ENCODE measurements around the gene ERC2. TPM values are rescaled to one million over a fixed set of nuclear protein-coding genes. Genes with fewer than 3 reads are reported as not detected.

ERC2 gene
- total RNA-seq, 1 donor from 2014 or later = 0.32 TPM

- no peak for DNase-seq (ENCODE audit: low read depth)
Observed at GRCh38 chr3:55630280-55630920, 837.9 kb downstream of the ERC2 start.

- no peak for DNase-seq (ENCODE audit: low read depth)
Observed at GRCh38 chr3:55629432-55629831, 838.8 kb downstream of the ERC2 start.

GRCh38 chr3:55626279-55626665, 842.0 kb downstream of the ERC2 start:
- DNase-seq (ENCODE audit: low read depth) = no peak

- DNase-seq (ENCODE audit: low read depth) = peak; percentile 27
Observed at GRCh38 chr3:55624238-55624637, 844.0 kb downstream of the ERC2 start.

GRCh38 chr3:55623786-55624185, 844.5 kb downstream of the ERC2 start:
- DNase-seq (ENCODE audit: low read depth) = no peak

GRCh38 chr3:55622733-55623132, 845.5 kb downstream of the ERC2 start:
- no peak for DNase-seq (ENCODE audit: low read depth)

GRCh38 chr3:55622116-55622515, 846.2 kb downstream of the ERC2 start:
- peak; percentile 49 for DNase-seq (ENCODE audit: low read depth)

- DNase-seq (ENCODE audit: low read depth) = no peak
Observed at GRCh38 chr3:55621648-55622047, 846.6 kb downstream of the ERC2 start.

GRCh38 chr3:55621026-55621422, 847.2 kb downstream of the ERC2 start:
- DNase-seq (ENCODE audit: low read depth) = no peak

- DNase-seq (ENCODE audit: low read depth) = no peak
Observed at GRCh38 chr3:55620351-55621025, 847.8 kb downstream of the ERC2 start.

GRCh38 chr3:55619046-55619808, 849.0 kb downstream of the ERC2 start:
- DNase-seq (ENCODE audit: low read depth) = no peak

GRCh38 chr3:55617385-55617784, 850.9 kb downstream of the ERC2 start:
- DNase-seq (ENCODE audit: low read depth) = no peak

GRCh38 chr3:55616803-55617202, 851.5 kb downstream of the ERC2 start:
- no peak for DNase-seq (ENCODE audit: low read depth)

GRCh38 chr3:55615694-55616295, 852.5 kb downstream of the ERC2 start:
- DNase-seq (ENCODE audit: low read depth) = no peak

- no peak for DNase-seq (ENCODE audit: low read depth)
Observed at GRCh38 chr3:55615039-55615693, 853.1 kb downstream of the ERC2 start.

GRCh38 chr3:55611121-55611520, 857.1 kb downstream of the ERC2 start:
- no peak for DNase-seq (ENCODE audit: low read depth)

GRCh38 chr3:55609230-55609827, 858.9 kb downstream of the ERC2 start:
- no peak for DNase-seq (ENCODE audit: low read depth)

GRCh38 chr3:55608301-55608937, 859.8 kb downstream of the ERC2 start:
- no peak for DNase-seq (ENCODE audit: low read depth)

GRCh38 chr3:55607844-55608243, 860.4 kb downstream of the ERC2 start:
- DNase-seq (ENCODE audit: low read depth) = no peak

GRCh38 chr3:55607175-55607574, 861.1 kb downstream of the ERC2 start:
- DNase-seq (ENCODE audit: low read depth) = no peak

All from myocyte (in vitro differentiated cells).